IgD-negative memory B cell (primary cell): ENCODE measurements around the gene STRN. TPM values are rescaled to one million over a fixed set of nuclear protein-coding genes. Genes with fewer than 3 reads are reported as not detected.
"Not testable (repeated sequence)": the region's sequence is repeated elsewhere in the genome, so short reads cannot be mapped to it uniquely, and the experiment has no call there.

Source experiments
- H3K27ac Mint-ChIP-seq, 3 donors: one replicate each; pipeline ENCODE4 v1.8.0; 2020 to 2022; ENCODE audit warnings: mild to moderate bottlenecking in 3 of 3, mixed read lengths in 3 of 3, moderate library complexity in 1 of 3
- H3K27me3 Mint-ChIP-seq: one replicate; pipeline ENCODE4 v1.8.0; 2021; ENCODE audit warnings: mixed read lengths
- H3K36me3 Mint-ChIP-seq: one replicate; pipeline ENCODE4 v1.8.0; 2020; ENCODE audit warnings: mild to moderate bottlenecking, mixed read lengths
- H3K4me1 Mint-ChIP-seq, 3 donors: one replicate each; pipeline ENCODE4 v1.8.0; 2020 to 2022; ENCODE audit warnings: mixed read lengths in 3 of 3, mild to moderate bottlenecking in 1 of 3
- H3K4me3 Mint-ChIP-seq, 4 donors: one replicate each; pipeline ENCODE4 v1.8.0; 2020 to 2022; ENCODE audit warnings: mild to moderate bottlenecking in 4 of 4, mixed read lengths in 4 of 4, moderate library complexity in 3 of 4
- H3K9me3 Mint-ChIP-seq, 3 donors: one replicate each; pipeline ENCODE4 v1.8.0; 2020 to 2021; ENCODE audit warnings: mixed read lengths in 3 of 3, mild to moderate bottlenecking in 1 of 3
- polyA plus RNA-seq: library from polyadenylated mRNA; unstranded; fragments of 300-500 nt; fragmentation: Illumina TruSeq; gene quantifications from one replicate; pipeline ENCODE4 v1.2.3, GENCODE V29; 2021

STRN gene
- polyA plus RNA-seq, 1 donor from 2014 or later = 12.2 TPM

DNA sequence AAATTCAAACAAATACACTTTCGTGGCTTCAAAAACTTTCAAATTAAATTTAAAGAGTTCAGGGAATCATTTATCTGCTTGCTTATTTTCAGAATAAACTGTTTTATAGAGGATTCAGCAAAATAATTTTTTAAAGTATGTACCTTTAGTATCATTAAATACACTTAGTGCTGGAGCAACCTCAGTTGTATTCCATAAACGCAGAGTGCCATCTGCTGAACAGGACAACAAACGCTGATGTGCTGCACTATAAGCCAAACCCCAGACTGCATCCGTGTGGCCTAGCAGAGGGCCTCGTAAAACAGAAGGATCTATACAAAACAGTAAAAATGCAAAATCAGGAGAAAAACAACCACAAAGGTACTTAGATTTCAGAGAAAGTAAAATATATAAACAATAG lies 108.6 kb downstream of the STRN start:
- Mint-ChIP-seq H3K36me3 (peaks cover 13% of the 10 kb centered on the region), H3K9me3 (no peaks in the 10 kb centered on the region), H3K27ac (no peak overlapping the region), H3K4me1 (no peaks in the 10 kb centered on the region), H3K27me3 (no peaks in the 10 kb centered on the region), H3K4me3 (no peak overlapping the region)

DNA sequence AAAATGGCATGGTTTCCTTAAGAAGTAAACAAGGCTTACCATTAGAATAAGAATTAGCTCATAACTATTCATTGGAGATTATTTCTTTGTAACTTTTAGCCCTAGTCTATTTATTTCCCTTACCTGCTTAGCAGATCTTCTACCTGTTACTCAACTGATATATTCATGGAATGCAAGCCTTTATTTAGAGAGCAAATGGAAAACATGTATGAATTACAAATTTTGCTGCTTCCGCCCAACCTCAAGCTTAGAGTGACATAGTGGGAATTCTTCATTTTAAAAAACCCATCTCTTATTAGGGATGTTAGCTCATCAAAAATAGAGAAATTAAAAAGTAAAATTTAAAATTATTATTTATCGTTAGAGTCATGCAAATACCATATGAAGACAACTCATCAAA lies 110.9 kb downstream of the STRN start:
- H3K4me3 Mint-ChIP-seq = no peak overlapping the region
- H3K36me3 Mint-ChIP-seq = peaks cover 19% of the 10 kb centered on the region
- no peaks in the 10 kb centered on the region for H3K27me3 Mint-ChIP-seq
- H3K4me1 Mint-ChIP-seq = no peaks in the 10 kb centered on the region
- H3K27ac Mint-ChIP-seq = no peak overlapping the region
- no peaks in the 10 kb centered on the region for H3K9me3 Mint-ChIP-seq

DNA sequence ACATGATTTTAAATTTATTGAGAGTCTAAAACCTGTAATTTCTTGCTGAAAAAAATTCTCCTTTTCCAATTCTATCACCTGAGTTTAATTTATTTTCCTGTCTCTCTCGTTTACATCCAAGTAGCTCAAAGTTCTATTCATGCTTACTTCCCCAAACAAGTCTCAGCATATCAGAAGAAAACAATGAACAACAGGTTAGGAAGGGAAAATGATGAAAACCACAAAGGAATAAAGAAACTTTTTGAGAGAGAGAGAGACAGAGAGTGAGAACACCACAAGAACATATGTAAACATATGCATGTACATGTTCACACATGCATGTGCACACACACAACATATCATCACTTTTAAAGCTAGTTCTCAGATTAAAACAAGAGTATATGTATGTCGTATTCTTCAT lies 112.1 kb downstream of the STRN start:
- H3K27ac Mint-ChIP-seq = peak overlapping the region in 1 of 3 donors; percentile 91
- H3K27me3 Mint-ChIP-seq = no peaks in the 10 kb centered on the region
- H3K4me3 Mint-ChIP-seq = no peak overlapping the region
- H3K4me1 Mint-ChIP-seq = no peaks in the 10 kb centered on the region
- peaks cover 18% of the 10 kb centered on the region for H3K36me3 Mint-ChIP-seq
- peaks cover 0 to 3% (median 0%) of the 10 kb centered on the region in 3 donors for H3K9me3 Mint-ChIP-seq

DNA sequence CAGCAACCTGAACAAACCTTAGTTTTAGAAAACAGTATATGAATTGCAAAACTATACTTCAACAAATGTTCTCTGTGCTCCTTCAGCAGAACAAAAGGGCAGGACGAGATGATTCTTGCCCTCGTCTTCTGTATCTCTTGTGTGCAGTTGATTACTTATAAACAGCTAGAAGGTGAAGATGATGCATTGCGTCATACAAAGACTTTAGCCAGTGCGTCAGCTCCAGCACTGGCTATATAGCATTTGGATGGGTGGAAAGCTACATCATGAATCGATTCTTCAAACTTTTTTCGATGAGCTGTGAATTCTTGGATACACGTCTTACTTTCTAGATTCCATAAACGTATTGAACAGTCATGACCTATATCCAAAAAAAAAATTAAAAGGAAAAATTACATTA lies 117.1 kb downstream of the STRN start:
- Mint-ChIP-seq H3K4me1 (no peaks in the 10 kb centered on the region), H3K36me3 (peaks cover 17% of the 10 kb centered on the region), H3K27ac (no peak overlapping the region), H3K9me3 (peaks cover 0 to 3% (median 0%) of the 10 kb centered on the region in 3 donors), H3K27me3 (no peaks in the 10 kb centered on the region), H3K4me3 (no peak overlapping the region)

DNA sequence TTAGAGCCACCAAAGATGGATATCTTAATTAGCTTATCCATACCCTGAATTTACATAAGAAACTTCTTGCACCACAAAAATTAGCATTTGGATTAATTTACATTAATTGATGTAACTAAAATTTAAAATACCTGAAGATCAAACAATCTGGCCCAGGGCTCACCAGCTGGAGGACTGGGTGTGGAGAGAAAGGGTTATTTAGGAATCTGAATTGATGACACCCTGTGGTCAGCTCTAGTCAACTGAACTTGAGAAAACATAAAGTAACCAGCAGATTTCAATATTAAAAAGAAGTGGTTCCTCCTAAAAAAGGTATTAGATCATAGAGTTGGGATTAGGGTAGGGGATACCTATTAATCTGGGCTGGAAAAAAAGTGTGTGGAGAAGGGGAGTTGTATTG lies 122.5 kb downstream of the STRN start:
- no peaks in the 10 kb centered on the region for H3K4me1 Mint-ChIP-seq
- H3K4me3 Mint-ChIP-seq = no peak overlapping the region
- no peaks in the 10 kb centered on the region for H3K9me3 Mint-ChIP-seq
- peaks cover 5% of the 10 kb centered on the region for H3K36me3 Mint-ChIP-seq
- H3K27me3 Mint-ChIP-seq = no peaks in the 10 kb centered on the region
- H3K27ac Mint-ChIP-seq = no peak overlapping the region

DNA sequence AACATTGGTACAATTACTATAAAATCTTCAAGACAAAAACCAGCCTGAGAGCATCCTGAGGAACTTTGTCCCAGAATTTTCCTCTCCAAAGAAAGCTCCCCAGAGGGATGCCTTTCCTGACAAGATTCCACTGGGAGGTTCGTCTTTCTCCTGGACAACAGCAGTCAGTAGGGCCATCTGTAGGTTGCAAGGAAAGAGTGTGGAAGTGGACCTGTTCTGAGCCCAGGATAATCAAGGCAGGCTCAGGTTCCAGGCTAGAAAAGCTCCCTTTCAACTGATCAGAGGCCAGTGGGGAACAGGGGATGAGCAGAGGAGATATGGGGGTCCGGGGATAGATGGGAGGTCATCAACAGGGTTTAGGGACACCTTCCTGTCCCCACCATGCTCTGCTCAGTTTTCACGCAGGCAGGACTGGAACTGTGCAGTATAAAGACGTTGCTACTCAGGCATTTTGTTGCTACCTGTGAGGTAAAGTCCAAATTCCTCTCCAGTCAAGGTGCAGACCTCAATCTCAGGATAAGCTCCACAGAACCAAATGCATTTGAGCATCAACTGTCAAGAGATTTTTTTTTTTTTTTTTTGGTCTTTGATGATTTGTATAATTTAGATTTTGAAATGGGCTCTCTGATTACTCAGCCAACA lies 126.2 kb downstream of the STRN start:
- H3K4me1 Mint-ChIP-seq = peaks cover 0 to 1% (median 1%) of the 10 kb centered on the region in 3 donors
- H3K27ac Mint-ChIP-seq = no peak overlapping the region
- H3K4me3 Mint-ChIP-seq = no peak overlapping the region
- H3K36me3 Mint-ChIP-seq = peaks cover 4% of the 10 kb centered on the region
- no peaks in the 10 kb centered on the region for H3K9me3 Mint-ChIP-seq
- H3K27me3 Mint-ChIP-seq = no peaks in the 10 kb centered on the region

DNA sequence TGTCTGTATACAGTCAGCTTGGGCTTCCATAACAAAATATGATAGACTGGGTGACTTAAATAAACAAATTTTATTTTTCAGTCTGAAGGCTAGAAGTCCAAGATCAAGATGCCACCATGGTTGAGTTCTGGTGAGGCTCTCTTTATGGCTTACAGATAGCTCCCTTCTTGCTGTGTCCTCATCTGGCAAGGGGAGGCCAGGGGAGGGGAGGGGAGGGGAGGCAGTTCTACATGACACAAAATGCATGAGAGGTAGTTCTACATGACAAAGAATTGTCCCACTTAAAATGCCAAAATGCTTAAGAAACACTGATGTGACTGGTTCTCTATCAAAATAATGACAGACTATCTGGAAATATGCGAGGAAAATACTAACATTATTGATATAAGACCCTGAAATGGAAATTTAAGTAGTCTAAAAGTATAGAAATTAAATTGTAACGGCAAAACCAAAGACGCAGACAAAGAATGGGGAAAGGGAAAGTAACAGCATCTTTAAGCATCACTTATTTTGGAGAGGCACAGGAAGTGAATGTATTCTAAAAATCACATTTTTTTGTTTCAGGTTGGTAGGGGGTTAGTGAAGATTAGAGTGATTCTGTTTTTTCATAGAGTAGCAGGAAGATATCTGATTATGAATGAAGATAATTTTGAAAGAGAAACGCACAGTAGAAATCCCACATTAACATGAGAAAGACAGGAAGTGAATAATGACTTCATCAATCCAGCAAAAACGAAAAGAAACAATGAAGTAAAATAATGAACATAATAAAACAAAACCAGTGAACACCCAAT lies 131.4 kb downstream of the STRN start:
- Mint-ChIP-seq H3K27me3 (peaks cover 9% of the 10 kb centered on the region), H3K36me3 (peaks cover 3% of the 10 kb centered on the region), H3K4me1 (peaks cover 0 to 2% (median 1%) of the 10 kb centered on the region in 3 donors), H3K9me3 (peaks cover 0 to 6% (median 4%) of the 10 kb centered on the region in 3 donors), H3K27ac (no peak overlapping the region), H3K4me3 (no peak overlapping the region)

DNA sequence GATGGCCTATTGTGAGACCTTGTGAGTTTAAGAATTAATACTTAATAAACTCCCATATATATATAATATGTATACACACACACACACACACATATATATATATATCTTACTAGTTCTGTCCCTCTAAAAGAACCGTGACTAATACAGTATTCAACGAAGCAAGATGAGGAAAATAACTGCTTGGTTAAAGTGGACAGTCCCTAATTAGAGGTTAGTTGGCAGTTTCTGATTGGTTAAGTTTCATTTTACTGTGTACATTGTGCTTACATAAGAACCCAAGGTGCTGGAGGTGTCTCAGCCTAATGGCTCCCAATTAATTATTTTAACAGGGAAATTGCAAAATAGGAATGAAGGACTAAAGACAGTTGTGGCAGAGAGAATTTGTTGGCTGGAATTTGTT lies 132.1 kb downstream of the STRN start:
- Mint-ChIP-seq H3K27ac (no peak overlapping the region), H3K27me3 (peaks cover 9% of the 10 kb centered on the region), H3K9me3 (peaks cover 0 to 6% (median 4%) of the 10 kb centered on the region in 3 donors), H3K36me3 (peaks cover 3% of the 10 kb centered on the region), H3K4me1 (peaks cover 0 to 2% (median 1%) of the 10 kb centered on the region in 3 donors), H3K4me3 (no peak overlapping the region)

DNA sequence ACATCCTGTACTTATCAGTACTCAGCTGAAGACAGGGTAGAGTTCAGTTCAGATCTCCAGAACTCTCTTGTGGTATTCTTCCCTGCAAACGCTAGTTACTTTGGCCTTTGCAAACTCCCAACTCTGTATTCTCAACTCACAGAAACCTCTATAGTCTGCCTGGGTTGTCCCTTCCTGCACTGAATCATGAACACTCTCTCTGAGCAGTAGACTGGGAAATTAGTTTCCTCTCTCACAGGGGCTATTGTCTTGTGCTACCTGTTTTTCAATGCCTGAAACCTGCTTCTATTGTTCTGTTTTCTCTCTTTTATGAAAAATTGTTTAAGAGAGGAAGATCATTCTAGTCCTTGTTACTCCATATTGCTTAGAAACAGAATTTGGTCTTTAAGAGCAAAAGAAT lies 135.2 kb downstream of the STRN start:
- Mint-ChIP-seq H3K9me3 (peaks cover 0 to 6% (median 4%) of the 10 kb centered on the region in 3 donors), H3K4me1 (peaks cover 0 to 2% (median 1%) of the 10 kb centered on the region in 3 donors), H3K27me3 (peaks cover 9% of the 10 kb centered on the region), H3K4me3 (no peak overlapping the region), H3K36me3 (peaks cover 3% of the 10 kb centered on the region), H3K27ac (no peak overlapping the region)

DNA sequence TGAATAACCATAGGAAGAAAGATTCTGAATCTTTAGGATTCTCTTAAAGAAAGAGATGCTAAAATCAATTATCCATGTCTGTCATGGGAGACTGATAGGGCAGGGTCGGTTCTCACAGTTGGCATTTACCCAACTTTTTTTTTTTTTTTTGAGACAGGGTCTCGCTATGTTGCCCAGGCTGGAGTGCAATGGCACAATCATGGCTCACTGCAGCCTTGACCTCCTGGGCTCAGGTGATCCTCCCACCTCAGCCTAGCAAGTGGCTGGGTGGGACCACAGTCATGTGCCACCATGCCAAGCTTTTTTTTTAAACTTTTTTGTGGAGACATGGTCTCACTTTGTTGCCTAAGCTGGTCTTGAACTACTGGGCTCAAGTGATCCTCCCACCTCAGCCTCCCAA lies 141.7 kb downstream of the STRN start:
- H3K4me1 Mint-ChIP-seq, H3K27ac Mint-ChIP-seq, H3K36me3 Mint-ChIP-seq, H3K27me3 Mint-ChIP-seq, H3K4me3 Mint-ChIP-seq, H3K9me3 Mint-ChIP-seq: not testable (repeated sequence)

DNA sequence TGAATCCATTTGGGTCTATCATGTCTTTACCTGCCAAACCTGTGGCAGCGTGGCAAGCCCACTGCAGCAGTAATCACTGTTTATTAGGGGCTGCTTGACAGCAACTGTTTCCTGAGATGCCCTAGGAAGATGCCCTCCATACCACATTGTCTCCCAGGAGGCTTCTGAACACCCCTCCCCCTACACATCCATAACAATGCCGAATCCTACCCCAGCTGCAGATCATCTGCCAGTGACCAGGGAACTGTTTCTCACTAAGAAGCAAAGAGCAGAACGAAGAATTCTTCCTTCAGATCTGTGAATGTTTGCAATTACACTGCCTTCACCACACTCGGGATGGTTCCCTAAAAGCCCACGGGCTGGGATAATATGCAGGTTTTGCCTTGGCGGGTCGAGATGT lies 142.1 kb downstream of the STRN start:
- no peaks in the 10 kb centered on the region for H3K36me3 Mint-ChIP-seq
- H3K4me1 Mint-ChIP-seq = peaks cover 0 to 2% (median 0%) of the 10 kb centered on the region in 3 donors
- H3K27ac Mint-ChIP-seq = no peak overlapping the region
- no peaks in the 10 kb centered on the region for H3K9me3 Mint-ChIP-seq
- H3K27me3 Mint-ChIP-seq = no peaks in the 10 kb centered on the region
- no peak overlapping the region for H3K4me3 Mint-ChIP-seq

DNA sequence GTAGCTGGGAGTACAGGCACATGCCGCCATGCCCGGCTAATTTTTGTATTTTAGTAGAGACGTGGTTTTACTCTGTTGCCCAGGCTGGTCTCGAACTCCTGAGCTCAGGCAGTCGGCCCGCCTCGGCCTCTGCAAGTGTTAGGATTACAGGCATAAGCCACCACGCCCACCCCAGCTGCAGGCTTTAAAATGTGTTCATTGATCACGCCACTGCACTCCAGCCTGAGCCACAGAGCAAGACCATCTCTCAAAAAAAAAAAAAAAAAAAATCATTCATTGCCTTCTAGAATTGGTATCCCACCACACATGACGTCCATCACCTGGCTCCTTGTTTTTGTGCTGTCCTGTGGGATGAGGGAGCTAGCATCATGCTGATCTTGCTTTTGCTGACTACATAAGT lies 142.5 kb downstream of the STRN start:
- H3K4me1 Mint-ChIP-seq = peaks cover 0 to 2% (median 0%) of the 10 kb centered on the region in 3 donors
- no peaks in the 10 kb centered on the region for H3K9me3 Mint-ChIP-seq
- H3K27ac Mint-ChIP-seq = no peak overlapping the region
- no peak overlapping the region for H3K4me3 Mint-ChIP-seq
- H3K36me3 Mint-ChIP-seq = no peaks in the 10 kb centered on the region
- H3K27me3 Mint-ChIP-seq = no peaks in the 10 kb centered on the region

DNA sequence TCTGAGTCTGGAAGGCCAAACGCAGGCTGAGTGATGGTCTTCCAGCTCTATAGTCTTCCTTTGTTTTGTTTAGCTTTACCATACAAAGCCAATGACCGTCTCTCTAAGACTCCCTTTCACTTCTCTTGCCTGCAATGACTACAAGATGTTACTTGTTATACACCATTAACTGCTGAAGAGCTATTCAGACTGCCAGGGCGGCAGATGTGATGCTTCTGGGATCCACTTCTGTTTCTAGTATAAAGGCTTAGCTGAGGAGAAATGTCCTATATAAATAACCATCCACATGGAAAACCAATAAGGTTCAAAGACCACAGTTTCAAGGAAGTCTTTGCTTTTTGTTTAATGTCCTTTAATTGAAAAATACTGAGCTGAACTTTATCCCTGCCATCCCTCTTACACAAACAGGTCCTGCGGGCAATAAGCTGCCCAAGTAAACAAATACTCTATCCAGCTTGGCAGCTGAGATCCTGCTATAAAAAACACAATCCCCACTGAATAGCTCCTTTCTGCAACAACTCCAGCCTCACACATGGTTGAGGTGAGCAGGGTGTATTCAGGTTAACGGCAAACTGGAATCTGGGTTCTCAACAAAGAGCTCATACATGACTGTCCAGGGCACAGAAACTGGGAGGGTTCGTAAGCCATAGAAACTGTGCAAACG lies 145.3 kb downstream of the STRN start:
- peaks cover 2% of the 10 kb centered on the region for H3K27me3 Mint-ChIP-seq

DNA sequence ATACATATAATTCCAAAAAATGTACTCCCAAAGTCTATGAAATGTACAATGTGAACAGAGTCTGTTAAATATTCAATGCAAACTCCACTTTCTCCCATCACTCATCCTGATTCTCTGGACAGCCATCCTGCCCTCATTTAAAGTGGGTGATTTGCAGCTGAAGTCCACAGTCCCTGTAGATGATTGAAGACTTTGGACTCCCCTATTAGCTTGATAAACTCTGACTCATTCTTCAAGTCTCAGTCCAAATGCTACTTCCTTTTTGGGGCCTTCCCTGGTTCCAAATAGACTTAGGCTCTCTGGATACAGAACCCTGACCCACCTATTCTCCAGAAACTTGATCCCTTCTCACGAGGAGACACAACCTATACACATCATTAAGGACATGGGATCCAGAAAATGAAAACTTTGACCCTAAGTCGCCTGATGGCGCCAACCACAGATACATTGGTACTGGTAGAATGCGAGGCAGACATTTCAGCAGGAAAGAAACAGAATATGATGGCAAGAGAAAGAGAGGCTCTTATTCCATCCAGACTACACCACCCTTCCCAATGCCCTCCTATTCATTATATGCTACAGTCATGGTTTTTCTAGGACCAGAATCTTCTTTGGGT lies 147.1 kb downstream of the STRN start:
- Mint-ChIP-seq H3K36me3 (no peaks in the 10 kb centered on the region), H3K4me3 (no peak overlapping the region), H3K27ac (no peak overlapping the region), H3K9me3 (peaks cover 0 to 2% (median 0%) of the 10 kb centered on the region in 3 donors), H3K27me3 (peaks cover 2% of the 10 kb centered on the region), H3K4me1 (peaks cover 0 to 2% (median 0%) of the 10 kb centered on the region in 3 donors)

More for the DNA sequence above, 145.3 kb downstream of the STRN start:
- H3K27ac Mint-ChIP-seq = no peak overlapping the region
- no peaks in the 10 kb centered on the region for H3K36me3 Mint-ChIP-seq
- no peak overlapping the region for H3K4me3 Mint-ChIP-seq
- H3K9me3 Mint-ChIP-seq = no peaks in the 10 kb centered on the region
- peaks cover 0 to 2% (median 0%) of the 10 kb centered on the region in 3 donors for H3K4me1 Mint-ChIP-seq

DNA sequence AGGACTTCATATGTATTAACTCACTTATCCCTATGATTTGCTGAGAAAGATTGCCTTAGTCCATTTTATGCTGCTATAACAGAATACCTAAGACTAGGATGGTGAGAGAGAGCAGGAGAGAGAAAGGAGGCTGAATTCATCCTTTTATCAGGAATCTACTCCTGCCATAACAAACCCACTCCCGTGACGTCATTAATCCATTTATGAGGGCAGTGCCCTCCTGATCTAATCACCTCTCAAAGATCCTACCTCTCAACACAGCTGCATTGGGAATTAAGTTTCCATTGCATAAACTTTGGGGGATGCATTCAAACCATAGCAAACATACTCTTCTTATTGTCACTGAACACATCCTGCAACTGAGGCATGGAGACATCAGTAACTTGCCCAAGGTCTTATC lies 147.8 kb downstream of the STRN start:
- H3K27me3 Mint-ChIP-seq = peaks cover 2% of the 10 kb centered on the region
- H3K27ac Mint-ChIP-seq = no peak overlapping the region
- H3K9me3 Mint-ChIP-seq = peaks cover 0 to 2% (median 0%) of the 10 kb centered on the region in 3 donors
- no peaks in the 10 kb centered on the region for H3K4me1 Mint-ChIP-seq
- peaks cover 1% of the 10 kb centered on the region for H3K36me3 Mint-ChIP-seq
- no peak overlapping the region for H3K4me3 Mint-ChIP-seq
